GM23248 (cell line): ENCODE measurements around the gene TRAF7.

Experiments
- EZH2 ChIP-seq: fragments of 200-600 bp; sonication (generic); IDR thresholded peaks from 2 replicates; pipeline ENCODE4 v1.6.1; 2018; ENCODE audit warnings: antibody characterized with exemption, mild to moderate bottlenecking; ENCODE audit not compliant: insufficient read depth, poor library complexity, severe bottlenecking
- EZH2phosphoT487 ChIP-seq: fragments of 200-600 bp; sonication (generic); IDR thresholded peaks from 2 replicates; pipeline ENCODE4 v1.6.1; 2018; ENCODE audit warnings: antibody characterized with exemption, moderate library complexity, mild to moderate bottlenecking, low read depth; ENCODE audit not compliant: insufficient read depth

- TF ChIP-seq EZH2 (no peak), EZH2phosphoT487 (no peak)
Observed at GRCh38 chr16:2184346-2184745, 28.8 kb downstream of the TRAF7 start.
